Fibroblast of skin of left quadriceps (primary cell): ENCODE data around the gene ELK3.

ENCODE experiments used
- DNase-seq, 2 experiments: peaks; one replicate each; pipeline ENCODE4 v3.0.0-alpha.2; 2013; ENCODE audit warnings: low read depth in 2 of 2

Gene ELK3

GRCh38 chr12:96234591-96235483, 40.7 kb downstream of the ELK3 start:
- DNase-seq: no peak

GRCh38 chr12:96235484-96235826, 41.3 kb downstream of the ELK3 start:
- no peak for DNase-seq

- no peak for DNase-seq
Observed at GRCh38 chr12:96236221-96236822, 42.1 kb downstream of the ELK3 start.

GRCh38 chr12:96237035-96237434, 42.9 kb downstream of the ELK3 start:
- no peak for DNase-seq

- peak; percentile 84 for DNase-seq
Observed at GRCh38 chr12:96237465-96238077, 43.4 kb downstream of the ELK3 start.

GRCh38 chr12:96238336-96239047, 44.3 kb downstream of the ELK3 start:
- DNase-seq: no peak

- DNase-seq: peak; percentile 74 to 80
Observed at GRCh38 chr12:96239711-96240635, 45.8 kb downstream of the ELK3 start.

GRCh38 chr12:96240656-96241055, 46.5 kb downstream of the ELK3 start:
- DNase-seq: no peak

GRCh38 chr12:96241431-96241830, 47.3 kb downstream of the ELK3 start:
- DNase-seq: no peak

GRCh38 chr12:96241846-96242256, 47.7 kb downstream of the ELK3 start:
- no peak for DNase-seq

- DNase-seq: no peak
Observed at GRCh38 chr12:96242597-96242996, 48.4 kb downstream of the ELK3 start.

GRCh38 chr12:96244826-96245225, 50.7 kb downstream of the ELK3 start:
- no peak for DNase-seq

GRCh38 chr12:96246926-96247505, 52.8 kb downstream of the ELK3 start:
- no peak for DNase-seq

- DNase-seq: no peak
Observed at GRCh38 chr12:96247563-96247962, 53.4 kb downstream of the ELK3 start.

- DNase-seq: no peak
Observed at GRCh38 chr12:96248136-96248931, 54.2 kb downstream of the ELK3 start.

- DNase-seq: no peak
Observed at GRCh38 chr12:96249196-96250118, 55.3 kb downstream of the ELK3 start.

- no peak for DNase-seq
Observed at GRCh38 chr12:96250119-96250685, 56.0 kb downstream of the ELK3 start.

- no peak for DNase-seq
Observed at GRCh38 chr12:96255077-96255476, 60.9 kb downstream of the ELK3 start.
